ENCODE measurements around the gene TMEM203.
A peak's percentile ranks its signal among the peaks of the same experiment; 100 is the strongest.
"Not testable (repeated sequence)": the region's sequence is repeated elsewhere in the genome, so short reads cannot be mapped to it uniquely, and the experiment has no call there.

TMEM203 gene

GRCh38 chr9:137205126-137206069 lies at the start of gene TMEM203, which contains the start of gene NDOR1:
Gene TMEM203, minus strand, starts transcription at chr9:137205648. Its CDS starts 234 bp downstream, at chr9:137205414.
Gene NDOR1, plus strand, starts transcription at chr9:137205700. Its CDS starts 78 bp downstream, at chr9:137205778.
- DNase-seq, result peak; percentile 99

GRCh38 chr9:137254624-137255447 lies 49.4 kb upstream of the TMEM203 start, which contains the start of gene NELFB:
Gene NELFB, plus strand, starts transcription at chr9:137255327.
- DNase-seq (peak; percentile 99), ATAC-seq (peak; percentile 91)

More at GRCh38 chr9:137205126-137206069, at the start of gene TMEM203, which contains the start of gene NDOR1:
- peak; percentile 65 for ATAC-seq

GRCh38 chr9:137253717-137254623 lies 48.5 kb upstream of the TMEM203 start:
- ATAC-seq, result no peak
- no peak for DNase-seq

- ATAC-seq (no peak), DNase-seq (no peak)
These were observed 47.4 kb upstream of the TMEM203 start for GRCh38 chr9:137252555-137253506.

GRCh38 chr9:137251490-137252268 lies 46.2 kb upstream of the TMEM203 start:
- ATAC-seq, result no peak

GRCh38 chr9:137251194-137251461 lies 45.7 kb upstream of the TMEM203 start, which contains the start of gene STPG3:
Gene STPG3, plus strand, starts transcription at chr9:137251286. Its CDS starts 1 bp downstream, at chr9:137251287.
- no peak for ATAC-seq
- no peak for DNase-seq

More at GRCh38 chr9:137251490-137252268, 46.2 kb upstream of the TMEM203 start:
- no peak for DNase-seq

- no peak for DNase-seq
- no peak for ATAC-seq
These were observed 45.1 kb upstream of the TMEM203 start for GRCh38 chr9:137250329-137251193.

GRCh38 chr9:137247916-137248175 lies 42.4 kb upstream of the TMEM203 start:
- DNase-seq (no peak), ATAC-seq (no peak)

- ATAC-seq (no peak), DNase-seq (no peak)
These were observed 41.9 kb upstream of the TMEM203 start for GRCh38 chr9:137247135-137247915.

GRCh38 chr9:137245450-137246421 lies 40.3 kb upstream of the TMEM203 start:
- ATAC-seq, result no peak
- no peak for DNase-seq

GRCh38 chr9:137244486-137245449 lies 39.3 kb upstream of the TMEM203 start:
- ATAC-seq, result no peak
- no peak for DNase-seq

- DNase-seq, result no peak
- ATAC-seq, result no peak
These were observed 38.4 kb upstream of the TMEM203 start for GRCh38 chr9:137243626-137244485.

- DNase-seq, ATAC-seq: not testable (repeated sequence)
These were observed 37.8 kb upstream of the TMEM203 start for GRCh38 chr9:137243266-137243625.

Data from stimulated activated naive CD8-positive, alpha-beta T cell treated with anti-CD3 and anti-CD28 coated beads, Interleukin-15, Interleukin-2, amounts not matched to agents 100 U/mL and 50 U/mL, for 24 hours (primary cell).